GM21381 (cell line): ENCODE results near the gene SAMSN1.
A peak's percentile ranks its signal among the peaks of the same experiment; 100 is the strongest.

Source experiments
- ATAC-seq: cut with Tn5 transposase; IDR thresholded peaks from one replicate; pipeline ENCODE4 v1.9.1; 2021; ENCODE audit warnings: mild to moderate bottlenecking, moderate library complexity; ENCODE audit not compliant: unreplicated experiment

The SAMSN1 gene

GRCh38 chr21:14545906-14546480, at the start of gene SAMSN1:
TSS of gene SAMSN1 (minus strand) at chr21:14546315. CDS start at chr21:14546261, 54 bp downstream.
- peak; percentile 83 for ATAC-seq

- no peak for ATAC-seq
These were observed 49.3 kb upstream of the SAMSN1 start for GRCh38 chr21:14595449-14595848.

DNA sequence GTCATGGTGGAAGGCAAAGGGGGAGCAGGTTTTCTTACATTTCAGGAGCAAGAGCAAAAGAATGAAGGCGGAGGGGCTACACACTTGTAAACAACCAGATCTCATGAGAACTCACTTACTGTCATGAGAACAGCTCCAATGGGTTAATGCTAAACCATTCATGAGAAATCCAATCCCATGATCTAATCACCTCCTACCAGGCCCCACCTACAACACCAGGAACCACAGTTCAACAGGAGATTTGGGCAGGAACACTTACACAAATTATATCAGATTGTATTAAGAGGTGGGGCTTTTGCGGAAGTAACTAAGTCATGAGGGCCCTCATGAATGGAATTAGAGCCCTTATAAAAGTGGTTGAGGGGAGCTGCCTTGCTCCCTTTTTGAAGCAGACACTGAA, 48.9 kb upstream of the SAMSN1 start:
- ATAC-seq: no peak

GRCh38 chr21:14593230-14593629, 47.1 kb upstream of the SAMSN1 start:
- no peak for ATAC-seq

DNA sequence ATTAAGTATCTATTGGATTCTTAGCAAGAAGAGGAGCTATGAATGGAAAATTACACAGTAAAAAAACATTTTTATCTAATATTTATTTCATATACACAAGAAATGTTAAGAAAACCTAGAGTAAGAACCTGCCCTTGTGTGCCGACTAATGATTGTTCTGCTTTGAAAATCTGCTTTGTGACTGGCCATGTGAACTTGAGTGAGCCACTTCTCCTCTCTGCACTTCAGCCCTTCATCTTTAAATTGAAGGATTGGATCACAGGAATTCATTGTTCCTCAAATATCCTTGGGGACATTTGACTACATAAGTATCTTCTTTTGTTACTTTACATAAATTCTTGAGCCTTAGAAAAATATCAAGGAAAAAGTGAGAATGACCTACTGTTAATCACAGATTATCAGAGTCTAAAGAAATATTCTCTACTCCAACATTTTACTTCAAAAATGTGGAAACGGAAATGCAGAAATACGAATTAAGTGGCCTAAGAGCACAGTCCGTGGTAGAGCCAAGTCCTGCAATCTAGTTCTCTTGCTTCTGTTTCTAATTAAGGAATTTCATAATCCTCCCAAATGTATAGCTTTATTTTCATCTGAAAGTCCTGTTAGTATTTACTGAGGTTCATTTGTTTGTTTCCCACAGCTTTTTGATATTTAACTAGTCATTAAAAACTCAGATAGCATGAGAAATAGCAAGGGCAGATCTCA, 46.3 kb upstream of the SAMSN1 start:
- no peak for ATAC-seq

DNA sequence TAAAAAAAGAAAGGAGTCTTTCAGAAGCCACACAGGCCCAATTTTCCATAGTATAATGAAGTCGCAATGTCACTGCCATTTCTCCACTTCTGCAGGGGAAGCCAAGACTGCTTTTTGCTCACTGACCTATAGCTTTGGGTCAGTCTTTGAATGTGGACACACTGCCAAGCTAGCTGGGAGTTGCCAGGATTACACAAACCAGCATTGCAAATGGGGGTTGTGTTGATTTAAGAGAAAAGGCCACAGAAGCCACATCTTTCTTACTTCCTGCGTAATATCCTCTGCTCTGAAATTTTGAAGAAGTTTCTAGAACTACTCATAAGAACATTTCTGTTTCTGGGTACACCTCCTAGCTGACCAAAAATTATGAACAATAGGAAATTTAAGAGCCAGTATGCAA, 45.8 kb upstream of the SAMSN1 start:
- peak; percentile 26 for ATAC-seq

DNA sequence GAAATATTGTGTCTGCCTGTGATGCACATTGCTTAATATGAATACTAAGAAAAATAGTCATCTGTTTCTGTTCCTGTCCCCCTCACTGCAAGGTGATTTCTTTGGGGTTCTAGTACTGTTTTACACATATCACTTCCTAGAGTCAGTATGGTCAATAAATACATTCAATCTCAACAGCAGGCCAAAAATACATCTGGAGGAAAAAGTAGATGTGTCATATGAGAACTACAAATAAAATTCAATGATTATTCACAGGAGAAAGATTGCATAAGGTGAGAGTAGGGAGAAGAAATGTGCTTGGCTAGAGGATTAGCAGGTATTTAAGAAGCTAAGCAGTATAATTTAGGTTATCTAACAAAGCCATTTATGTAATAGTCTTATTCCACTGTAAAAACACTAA, 45.3 kb upstream of the SAMSN1 start:
- peak; percentile 42 for ATAC-seq

DNA sequence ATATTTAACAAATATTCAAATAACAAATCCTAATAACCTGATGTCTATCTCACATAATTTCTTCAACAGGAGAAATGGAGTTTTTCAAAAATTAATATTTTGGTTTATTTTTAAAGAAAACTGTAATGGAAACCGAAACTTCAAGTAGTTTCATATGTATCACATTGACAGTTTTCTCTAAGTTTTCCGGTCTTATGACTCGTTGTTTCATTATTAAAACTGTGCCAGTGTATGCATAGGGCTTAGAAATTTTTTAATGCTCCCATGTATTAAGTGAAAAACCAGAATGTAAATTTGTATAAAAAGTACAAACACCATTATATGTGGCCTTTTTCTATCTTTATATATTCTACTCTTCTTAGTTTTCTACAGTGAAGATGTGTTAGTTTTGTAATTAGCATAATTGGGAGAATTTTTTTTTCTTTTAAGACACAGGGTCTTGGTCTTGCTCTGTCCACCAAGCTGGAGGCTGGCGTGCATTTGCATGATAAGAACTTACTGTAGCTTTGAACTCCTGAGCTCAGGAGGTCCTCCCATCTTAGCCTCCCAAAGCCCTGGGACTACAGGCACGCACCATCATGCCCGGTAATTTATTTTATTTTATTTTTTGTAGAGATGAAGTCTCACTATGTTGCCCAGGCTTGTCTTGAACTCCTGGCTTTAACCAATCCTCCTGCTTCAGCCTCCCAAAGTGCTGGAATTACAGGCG, 43.9 kb upstream of the SAMSN1 start:
- peak; percentile 74 for ATAC-seq

DNA sequence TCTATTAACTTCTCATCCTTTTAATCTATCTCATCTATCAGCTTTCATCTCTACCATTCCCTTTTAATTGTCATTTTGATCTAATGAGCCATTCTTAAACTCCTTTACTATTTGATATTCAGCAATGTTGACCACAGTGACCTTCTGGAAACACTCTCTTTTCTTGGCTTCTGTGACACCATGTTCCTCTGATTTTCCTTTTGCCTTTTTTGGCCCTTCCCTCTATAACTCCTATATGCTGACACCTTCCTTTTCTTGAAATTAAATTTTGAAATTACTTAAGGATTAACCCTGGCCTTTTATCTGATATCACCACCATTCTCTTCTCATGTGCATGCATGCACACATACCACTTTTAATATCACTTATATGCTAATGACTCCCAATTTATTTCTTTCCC, 41.2 kb upstream of the SAMSN1 start:
- no peak for ATAC-seq

DNA sequence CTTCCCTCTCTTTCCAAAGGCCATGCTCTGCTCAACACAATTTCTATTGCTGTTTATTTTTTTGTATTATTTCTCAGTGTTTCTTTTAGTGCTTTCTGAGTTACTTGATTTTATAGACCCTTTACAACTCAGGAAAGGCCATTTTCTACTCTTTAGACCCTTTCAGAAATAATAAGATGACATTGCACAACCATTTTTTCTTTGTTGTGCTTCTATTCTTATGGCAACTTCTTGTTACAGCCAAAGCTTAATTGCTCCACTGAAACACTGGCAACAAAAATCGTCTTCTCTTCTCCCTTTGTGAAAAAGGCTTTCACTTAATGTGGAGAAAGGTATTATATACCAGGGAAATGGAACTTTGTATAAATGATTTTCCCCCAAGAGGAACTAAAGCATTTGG, 39.0 kb upstream of the SAMSN1 start:
- ATAC-seq: no peak

GRCh38 chr21:14584357-14585095, 38.4 kb upstream of the SAMSN1 start:
- no peak for ATAC-seq

DNA sequence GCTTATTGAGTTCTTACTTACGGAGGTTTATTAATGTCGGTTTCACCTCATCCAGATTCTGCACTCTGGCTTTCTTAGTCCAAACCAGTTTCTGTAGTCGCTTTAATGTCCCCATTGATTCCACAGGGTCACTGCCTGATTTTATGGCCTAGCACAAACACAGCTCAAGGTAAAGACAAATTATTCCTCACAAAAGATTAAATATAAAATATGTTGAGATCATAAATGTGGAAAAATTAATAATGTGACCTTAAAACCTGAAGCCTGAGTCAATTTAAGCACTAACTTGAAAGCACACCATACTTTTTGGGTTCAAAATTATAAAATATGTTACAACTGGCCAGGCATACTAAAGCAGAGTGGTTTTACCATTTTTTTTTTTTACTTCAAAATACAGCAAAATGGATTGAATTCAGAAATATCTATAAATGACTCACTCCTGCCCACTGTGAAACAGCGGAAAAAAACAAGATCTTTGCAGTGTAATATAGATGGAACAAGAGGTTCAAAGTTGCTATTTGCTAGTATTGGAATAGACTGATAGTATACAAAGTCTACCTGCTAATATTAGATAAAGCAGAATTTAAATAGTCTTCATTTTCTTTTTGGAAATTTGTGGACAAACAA, 37.6 kb upstream of the SAMSN1 start:
- no peak for ATAC-seq

GRCh38 chr21:14582934-14583628, 37.0 kb upstream of the SAMSN1 start:
- no peak for ATAC-seq

GRCh38 chr21:14581902-14582457, 35.9 kb upstream of the SAMSN1 start:
- ATAC-seq: no peak

DNA sequence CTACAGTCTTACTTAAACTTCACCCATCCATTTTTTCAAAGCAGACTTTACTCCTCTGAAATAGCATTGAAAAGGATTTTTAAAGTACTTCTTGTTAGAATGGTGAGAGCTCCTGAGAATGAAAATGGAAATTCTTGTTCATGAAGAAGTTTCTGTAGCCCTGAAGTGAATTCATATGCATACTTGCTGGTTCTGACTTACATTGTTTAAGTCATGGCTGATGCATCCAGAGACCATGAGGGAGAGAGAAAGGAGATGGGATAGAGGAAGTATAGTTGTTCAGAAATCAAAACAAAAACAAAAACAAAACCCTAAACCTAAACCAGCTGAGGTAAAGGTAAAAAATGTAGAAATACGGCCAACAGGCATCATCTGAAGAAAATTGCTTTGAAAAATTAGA, 27.1 kb upstream of the SAMSN1 start:
- no peak for ATAC-seq

GRCh38 chr21:14572204-14572780, 26.2 kb upstream of the SAMSN1 start:
- ATAC-seq: no peak

- ATAC-seq: no peak
These were observed 23.8 kb upstream of the SAMSN1 start for GRCh38 chr21:14569868-14570267.

- ATAC-seq: no peak
These were observed 23.0 kb upstream of the SAMSN1 start for GRCh38 chr21:14569026-14569621.
